Adrenal gland (tissue), 5 donors: Measurements from ENCODE around the gene ASTN2.

Experiments used
- CTCF ChIP-seq, 6 experiments: fragments of 450-650 bp in 4 of 6; fragments of 200-600 bp in 2 of 6; sonication (generic) in 1 of 6; IDR thresholded peaks; 1 replicate in 5 of 6; 2 replicates in 1 of 6; pipeline versions ENCODE4 v1.5.1 to v1.8.0; 2016 to 2021; ENCODE audit warnings: antibody characterized with exemption in 6 of 6, mild to moderate bottlenecking in 2 of 6, moderate library complexity in 1 of 6
- POLR2A ChIP-seq, 2 donors: fragments of 450-650 bp; IDR thresholded peaks; one replicate each; pipeline ENCODE4 v1.6.1; 2017; ENCODE audit warnings: antibody characterized with exemption in 2 of 2, mild to moderate bottlenecking in 2 of 2, moderate library complexity in 1 of 2
- donor health status: DM: no; HTN: no; CAD: no.

GRCh38 chr9:116797276-116797675, 617.6 kb downstream of the ASTN2 start:
- TF ChIP-seq POLR2A (IDR thresholded peaks at IDR 0.05) (no peak), CTCF (IDR thresholded peaks at IDR 0.05) (no peak)
